ENCODE data around the gene SWAP70. TPM values are rescaled to one million over a fixed set of nuclear protein-coding genes. Genes with fewer than 3 reads are reported as not detected.

The SWAP70 gene
- total RNA-seq, 1 donor from 2014 or later, result 8.4 TPM

DNA sequence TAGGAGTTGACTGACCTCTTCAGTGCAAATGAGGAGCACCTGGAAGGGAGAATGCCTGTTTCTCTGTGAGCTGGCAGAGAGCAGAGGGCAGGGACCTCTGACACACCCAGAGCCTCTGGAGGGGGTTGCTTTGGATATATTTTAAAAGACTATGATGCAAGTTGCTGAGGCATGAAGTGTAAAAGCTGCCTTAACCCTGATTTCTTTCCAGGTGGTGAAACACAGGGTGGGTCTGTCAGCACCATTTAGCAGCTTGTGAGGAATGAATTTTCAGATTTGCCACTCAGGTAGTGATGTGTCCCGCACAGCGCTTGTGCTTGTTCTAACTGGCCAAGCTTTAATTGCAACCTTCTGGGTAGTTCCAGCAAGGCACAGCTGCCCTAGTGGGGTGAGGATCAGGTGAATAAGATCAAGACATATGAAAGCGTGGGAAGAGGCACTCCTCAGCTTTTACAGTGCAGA, 90.2 kb downstream of the SWAP70 start:
- Mint-ChIP-seq H3K27ac (no peak overlapping the region), H3K9me3 (no peaks in the 10 kb centered on the region), H3K36me3 (ENCODE audit: low read depth) (no peaks in the 10 kb centered on the region), H3K4me3 (ENCODE audit: low read depth) (no peak overlapping the region), H3K4me1 (ENCODE audit: low read depth) (peaks cover 27% of the 10 kb centered on the region), H3K27me3 (ENCODE audit: low read depth) (no peaks in the 10 kb centered on the region)
- intact Hi-C loops (cut with micrococcal nuclease), result no loop called here
- DNase-seq (ENCODE audit: low spot score), result no peak

DNA sequence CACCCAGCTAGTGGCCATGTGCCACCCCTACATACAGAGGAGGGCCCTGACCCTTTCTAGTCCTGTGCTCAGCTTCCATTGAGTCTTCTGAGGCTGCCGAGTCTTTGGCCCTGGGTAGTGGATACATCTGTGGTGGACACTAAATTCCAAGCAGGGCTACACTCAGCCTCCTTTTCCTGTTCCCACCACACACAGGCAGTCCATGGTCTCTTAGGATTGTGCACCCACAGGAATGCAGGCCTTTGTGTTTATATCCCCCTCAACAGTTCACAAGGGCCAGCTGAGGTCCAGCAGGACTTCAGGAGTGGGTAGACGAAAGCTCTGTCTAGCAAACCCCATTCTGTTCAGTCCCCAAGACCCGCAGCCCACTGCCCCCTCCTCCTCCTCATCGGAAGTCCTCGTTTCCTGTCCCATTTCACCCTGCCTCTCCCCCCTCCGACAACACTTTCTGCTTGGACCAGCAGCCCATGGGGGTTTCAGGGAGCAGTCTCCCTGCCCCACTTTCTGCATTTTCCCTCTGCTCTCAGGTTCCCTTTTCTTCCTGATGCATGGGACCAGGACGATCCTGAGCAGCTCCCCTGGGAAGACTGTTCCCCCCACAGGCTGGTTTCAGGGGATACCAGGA, 91.8 kb downstream of the SWAP70 start:
- no peak for DNase-seq (ENCODE audit: low spot score)
- Mint-ChIP-seq H3K4me1 (ENCODE audit: low read depth) (peaks cover 40% of the 10 kb centered on the region), H3K27ac (no peak overlapping the region), H3K27me3 (ENCODE audit: low read depth) (no peaks in the 10 kb centered on the region), H3K36me3 (ENCODE audit: low read depth) (no peaks in the 10 kb centered on the region), H3K4me3 (ENCODE audit: low read depth) (no peak overlapping the region), H3K9me3 (no peaks in the 10 kb centered on the region)
- intact Hi-C loops (cut with micrococcal nuclease), result loop anchor here (5.0 kb wide), 2 partner anchors 452 to 702 kb away; partner anchors contain the start of gene AMPD3

DNA sequence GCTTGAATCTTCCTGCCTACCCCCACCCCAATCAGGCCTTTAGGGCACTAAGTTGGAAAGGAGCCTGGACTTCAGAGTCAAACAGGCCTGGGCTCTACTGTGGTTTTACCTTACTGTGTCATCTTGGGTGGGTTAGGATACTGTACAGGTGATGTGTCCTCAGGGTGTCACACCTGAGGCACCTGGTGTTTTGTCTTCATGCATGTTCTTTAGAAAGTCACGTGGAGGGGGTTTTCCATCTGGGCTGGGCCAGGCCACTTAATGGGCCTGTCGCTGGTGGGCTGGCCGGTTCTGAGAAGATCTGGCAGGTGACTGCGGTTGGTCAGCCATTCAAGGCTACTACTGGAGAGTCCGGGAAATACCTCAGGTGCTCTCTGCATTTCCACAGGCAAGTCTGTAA, 92.6 kb downstream of the SWAP70 start:
- DNase-seq (ENCODE audit: low spot score), result no peak
- intact Hi-C loops (cut with micrococcal nuclease), result loop anchor here (5.0 kb wide), 2 partner anchors 451 to 701 kb away; partner anchors contain the start of gene AMPD3
- H3K36me3 Mint-ChIP-seq (ENCODE audit: low read depth), result no peaks in the 10 kb centered on the region
- no peak overlapping the region for H3K27ac Mint-ChIP-seq
- H3K4me3 Mint-ChIP-seq (ENCODE audit: low read depth), result no peak overlapping the region
- peaks cover 42% of the 10 kb centered on the region for H3K4me1 Mint-ChIP-seq (ENCODE audit: low read depth)
- no peaks in the 10 kb centered on the region for H3K9me3 Mint-ChIP-seq
- no peaks in the 10 kb centered on the region for H3K27me3 Mint-ChIP-seq (ENCODE audit: low read depth)

DNA sequence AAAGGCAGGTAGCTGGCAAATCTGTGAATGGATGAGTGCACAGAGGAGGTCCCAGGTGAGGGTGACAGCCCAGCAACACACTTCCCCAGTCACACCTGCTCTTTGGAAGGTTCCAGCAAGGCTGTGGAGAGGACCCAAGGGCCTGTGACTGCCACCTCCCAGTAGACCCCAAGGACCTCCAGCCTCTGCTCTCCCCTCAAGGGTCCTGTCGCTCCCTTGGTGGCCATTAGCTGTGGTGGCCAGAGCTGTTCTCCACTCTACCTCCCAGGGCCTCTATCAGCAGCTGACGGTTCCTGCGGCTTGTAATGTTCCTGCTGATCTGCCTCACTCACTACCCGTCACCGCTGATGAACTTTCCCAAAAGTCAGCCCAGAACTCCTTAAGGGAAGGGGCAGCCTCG, 93.0 kb downstream of the SWAP70 start:
- no peak overlapping the region for H3K27ac Mint-ChIP-seq
- no peaks in the 10 kb centered on the region for H3K9me3 Mint-ChIP-seq
- no peaks in the 10 kb centered on the region for H3K27me3 Mint-ChIP-seq (ENCODE audit: low read depth)
- no peak overlapping the region for H3K4me3 Mint-ChIP-seq (ENCODE audit: low read depth)
- no peak for DNase-seq (ENCODE audit: low spot score)
- intact Hi-C loops (cut with micrococcal nuclease), result loop anchor here (5.0 kb wide), 2 partner anchors 450 to 700 kb away; partner anchors contain the start of gene AMPD3
- peaks cover 42% of the 10 kb centered on the region for H3K4me1 Mint-ChIP-seq (ENCODE audit: low read depth)
- no peaks in the 10 kb centered on the region for H3K36me3 Mint-ChIP-seq (ENCODE audit: low read depth)

DNA sequence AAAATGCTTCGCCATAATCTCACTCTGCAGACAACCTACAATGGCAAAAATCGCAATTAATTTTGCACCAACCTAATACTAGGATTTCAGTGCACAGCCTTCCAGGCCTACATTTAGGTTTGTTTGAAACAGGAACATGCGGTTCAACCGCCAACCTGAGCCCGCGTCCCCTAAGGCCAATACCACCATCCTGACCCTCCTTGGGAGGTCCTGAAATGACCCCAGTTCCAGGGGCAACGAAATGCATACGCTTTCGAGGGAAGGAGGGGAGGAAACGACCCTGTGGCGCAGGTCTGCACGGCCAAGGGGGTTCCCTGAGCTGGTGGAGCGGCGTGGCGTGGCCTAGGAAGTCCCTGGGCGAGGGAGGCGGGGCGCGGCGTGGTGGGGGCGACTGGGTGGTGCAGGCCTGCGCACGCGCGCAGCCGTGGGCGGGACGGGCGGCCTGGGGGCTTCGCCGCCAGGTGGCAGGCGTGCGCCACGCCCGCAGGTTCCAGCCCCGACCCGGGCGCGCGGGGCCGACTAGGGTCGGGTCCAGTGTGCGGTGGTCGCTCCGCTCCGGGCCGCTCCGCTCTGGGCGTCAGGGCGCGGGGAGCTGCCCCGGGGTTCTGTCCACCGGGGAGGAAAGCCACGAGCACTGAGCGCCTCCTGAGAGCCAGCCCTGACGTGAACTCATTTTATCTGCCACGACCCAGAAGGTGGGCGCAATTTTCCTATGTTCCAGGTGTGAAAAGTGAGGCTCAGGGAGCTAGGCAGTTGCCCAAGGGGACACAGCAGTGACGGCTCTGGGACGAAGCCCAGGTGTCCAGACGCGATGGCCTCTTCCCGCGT, 94.1 kb downstream of the SWAP70 start:
- intact Hi-C loops (cut with micrococcal nuclease), result loop anchor here (1.0 to 5.0 kb wide), 4 partner anchors 104 to 699 kb away; partner anchors contain the start of gene AMPD3
- Mint-ChIP-seq H3K4me1 (ENCODE audit: low read depth) (peaks cover 40% of the 10 kb centered on the region), H3K4me3 (ENCODE audit: low read depth) (peak overlapping the region; percentile 73), H3K27ac (peak overlapping the region; percentile 89), H3K27me3 (ENCODE audit: low read depth) (no peaks in the 10 kb centered on the region), H3K9me3 (no peaks in the 10 kb centered on the region), H3K36me3 (ENCODE audit: low read depth) (no peaks in the 10 kb centered on the region)
- peak; percentile 87 for DNase-seq (ENCODE audit: low spot score)

DNA sequence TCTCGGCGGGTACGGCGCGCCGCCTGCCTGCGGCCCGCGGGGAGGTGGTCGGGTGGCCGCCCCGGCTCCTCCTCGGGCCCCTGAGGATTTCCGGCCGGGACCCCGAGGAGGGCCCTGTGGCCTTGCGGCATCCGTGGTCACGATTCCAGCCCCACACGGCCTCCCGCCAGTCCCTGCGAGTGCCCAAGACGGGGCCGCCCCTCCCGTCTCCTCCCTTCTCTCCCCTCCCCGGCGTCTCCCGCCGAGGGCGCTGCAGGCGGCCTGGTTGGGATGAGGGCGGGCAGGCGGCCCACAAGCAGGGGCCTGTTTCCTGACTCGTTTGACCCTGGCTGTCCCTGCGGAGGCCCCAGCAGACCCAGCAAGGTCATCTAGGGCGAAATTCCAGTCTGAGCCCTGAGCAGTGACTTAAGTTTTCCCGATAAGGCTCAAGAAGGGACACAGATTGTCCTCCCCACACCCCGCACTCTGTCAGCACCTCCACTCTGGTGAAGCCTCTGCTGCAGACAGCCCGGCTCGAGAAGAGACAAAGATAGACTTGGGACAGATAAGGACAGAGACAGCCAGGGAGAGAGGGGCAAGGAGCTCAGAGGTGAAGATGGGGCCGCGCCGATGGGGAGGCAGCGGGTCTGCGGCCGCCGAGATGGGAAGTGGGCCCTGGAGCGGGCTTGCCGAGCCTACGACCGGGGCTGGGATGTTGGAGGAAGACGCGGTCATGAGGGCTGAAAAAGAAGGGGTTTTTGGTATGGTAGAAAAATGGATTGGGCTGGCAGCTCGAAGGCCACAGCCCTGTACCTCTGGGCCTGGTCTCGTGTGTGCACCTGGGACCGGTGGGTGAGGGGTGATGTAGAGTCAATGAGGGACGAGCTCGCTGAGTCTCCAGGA, 95.0 kb downstream of the SWAP70 start:
- H3K36me3 Mint-ChIP-seq (ENCODE audit: low read depth), result no peaks in the 10 kb centered on the region
- peak overlapping the region; percentile 94 for H3K27ac Mint-ChIP-seq
- intact Hi-C loops (cut with micrococcal nuclease), result loop anchor here (1.0 to 5.0 kb wide), 8 partner anchors 81 to 698 kb away; partner anchors contain the start of gene AMPD3
- H3K4me3 Mint-ChIP-seq (ENCODE audit: low read depth), result peak overlapping the region; percentile 83
- H3K4me1 Mint-ChIP-seq (ENCODE audit: low read depth), result peaks cover 37% of the 10 kb centered on the region
- H3K9me3 Mint-ChIP-seq, result no peaks in the 10 kb centered on the region
- peak; percentile 42 for DNase-seq (ENCODE audit: low spot score)
- no peaks in the 10 kb centered on the region for H3K27me3 Mint-ChIP-seq (ENCODE audit: low read depth)

DNA sequence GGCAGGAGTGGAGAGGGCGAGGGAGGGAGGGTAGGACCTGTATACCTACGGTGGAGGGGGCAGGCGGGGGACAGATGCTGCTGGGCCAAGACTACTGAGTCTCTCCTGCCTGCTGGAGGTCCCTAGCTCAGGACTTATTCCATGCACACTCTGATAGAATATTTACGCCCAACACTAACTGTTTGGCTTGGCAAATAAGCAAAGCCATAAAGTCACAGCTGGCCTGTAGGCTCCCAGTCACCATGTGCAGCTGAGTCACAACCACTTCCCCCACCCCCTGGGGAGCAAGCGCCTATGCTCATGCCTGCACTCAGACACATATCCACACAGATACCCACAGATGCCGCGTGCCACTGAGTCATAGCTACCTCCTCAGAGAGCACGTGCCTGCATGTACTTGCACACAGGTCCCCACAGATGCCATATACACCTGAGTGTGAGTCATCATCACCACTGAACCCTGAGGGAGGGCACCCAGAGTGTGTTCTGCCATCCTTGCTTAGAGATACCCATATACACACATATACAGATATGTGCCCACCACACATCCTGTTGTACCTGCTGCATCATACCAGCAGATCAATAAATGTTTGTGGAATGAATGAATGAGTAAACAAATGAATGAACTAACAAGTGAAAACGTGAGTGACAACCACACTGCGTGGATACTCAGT, 95.8 kb downstream of the SWAP70 start:
- Mint-ChIP-seq H3K27me3 (ENCODE audit: low read depth) (no peaks in the 10 kb centered on the region), H3K9me3 (no peaks in the 10 kb centered on the region), H3K27ac (peak overlapping the region; percentile 94), H3K4me3 (ENCODE audit: low read depth) (peak overlapping the region; percentile 83), H3K36me3 (ENCODE audit: low read depth) (no peaks in the 10 kb centered on the region), H3K4me1 (ENCODE audit: low read depth) (peaks cover 37% of the 10 kb centered on the region)
- intact Hi-C loops (cut with micrococcal nuclease), result loop anchor here (1.0 to 5.0 kb wide), 7 partner anchors 81 to 698 kb away; partner anchors contain the start of gene AMPD3
- peak; percentile 76 for DNase-seq (ENCODE audit: low spot score)

DNA sequence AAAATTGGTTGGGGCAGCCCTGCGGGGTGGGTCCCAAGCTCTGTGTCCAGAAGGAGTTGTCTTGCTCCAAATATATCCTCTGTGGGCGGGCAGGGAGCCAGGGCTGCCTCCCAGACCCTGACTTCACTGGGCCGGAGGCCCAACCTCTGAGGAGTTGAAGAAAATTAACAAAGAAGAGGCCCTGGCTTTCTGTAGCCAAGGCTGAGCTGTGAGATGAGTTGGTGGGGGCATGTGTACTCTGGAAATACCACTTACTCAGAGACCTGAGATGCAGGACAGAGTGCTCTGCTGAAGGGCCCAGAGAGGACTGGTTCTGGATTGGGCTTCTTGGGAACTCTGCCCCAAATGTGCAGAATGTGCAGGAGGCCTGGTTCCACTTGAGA, 96.3 kb downstream of the SWAP70 start:
- DNase-seq (ENCODE audit: low spot score), result no peak
- H3K4me1 Mint-ChIP-seq (ENCODE audit: low read depth), result peaks cover 37% of the 10 kb centered on the region
- H3K4me3 Mint-ChIP-seq (ENCODE audit: low read depth), result no peak overlapping the region
- peak overlapping the region; percentile 94 for H3K27ac Mint-ChIP-seq
- intact Hi-C loops (cut with micrococcal nuclease), result no loop called here
- H3K27me3 Mint-ChIP-seq (ENCODE audit: low read depth), result no peaks in the 10 kb centered on the region
- no peaks in the 10 kb centered on the region for H3K36me3 Mint-ChIP-seq (ENCODE audit: low read depth)
- H3K9me3 Mint-ChIP-seq, result no peaks in the 10 kb centered on the region

DNA sequence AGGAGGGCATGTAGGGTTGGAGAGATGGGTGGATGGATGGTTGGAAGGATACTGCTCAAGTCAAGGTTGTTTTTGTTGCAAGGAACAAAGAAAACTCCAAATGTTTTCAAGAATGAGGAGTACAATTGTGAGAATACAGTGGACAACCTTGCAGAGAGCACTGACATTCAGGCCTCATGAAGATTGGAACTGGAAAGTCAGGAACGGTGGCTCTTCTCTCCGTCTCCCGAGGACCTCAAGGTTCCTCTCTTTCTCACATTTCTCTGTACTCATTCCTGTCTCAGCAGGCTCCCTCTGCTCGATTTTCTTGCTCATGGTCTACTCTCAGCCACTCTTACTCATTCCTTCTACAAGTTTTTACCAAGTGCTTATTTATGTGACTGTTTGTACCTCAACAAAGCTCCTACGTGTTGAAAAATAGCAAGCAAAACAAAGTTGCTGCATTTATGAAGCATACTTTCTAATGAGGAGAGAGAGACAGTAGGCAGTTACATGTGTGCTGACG, 97.6 kb downstream of the SWAP70 start:
- Mint-ChIP-seq H3K27me3 (ENCODE audit: low read depth) (no peaks in the 10 kb centered on the region), H3K4me1 (ENCODE audit: low read depth) (peaks cover 30% of the 10 kb centered on the region), H3K36me3 (ENCODE audit: low read depth) (no peaks in the 10 kb centered on the region), H3K4me3 (ENCODE audit: low read depth) (no peak overlapping the region), H3K9me3 (no peaks in the 10 kb centered on the region), H3K27ac (no peak overlapping the region)
- no peak for DNase-seq (ENCODE audit: low spot score)
- intact Hi-C loops (cut with micrococcal nuclease), result no loop called here

DNA sequence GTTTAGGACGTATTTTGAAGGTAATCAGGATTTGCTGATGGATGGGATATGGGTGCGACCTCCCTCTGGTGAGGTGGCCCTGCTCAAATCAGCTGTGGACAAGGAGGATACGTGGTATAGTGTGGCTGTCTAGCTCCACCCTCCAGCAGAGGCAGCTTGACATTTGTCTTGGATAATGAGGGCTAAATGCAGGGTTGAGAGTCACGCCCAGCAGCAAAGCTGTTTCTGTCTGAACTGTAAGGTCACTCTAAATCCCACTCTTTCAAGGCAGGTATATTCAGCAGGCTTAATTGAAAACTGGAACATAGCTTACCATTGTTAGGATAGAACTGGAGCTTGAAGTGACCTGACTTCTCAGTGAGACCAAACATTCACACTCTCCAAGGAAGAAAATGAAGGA, 98.7 kb downstream of the SWAP70 start:
- Mint-ChIP-seq H3K27ac (no peak overlapping the region), H3K27me3 (ENCODE audit: low read depth) (no peaks in the 10 kb centered on the region), H3K9me3 (no peaks in the 10 kb centered on the region), H3K36me3 (ENCODE audit: low read depth) (no peaks in the 10 kb centered on the region), H3K4me1 (ENCODE audit: low read depth) (peaks cover 33% of the 10 kb centered on the region), H3K4me3 (ENCODE audit: low read depth) (no peak overlapping the region)
- intact Hi-C loops (cut with micrococcal nuclease), result no loop called here
- DNase-seq (ENCODE audit: low spot score), result no peak

DNA sequence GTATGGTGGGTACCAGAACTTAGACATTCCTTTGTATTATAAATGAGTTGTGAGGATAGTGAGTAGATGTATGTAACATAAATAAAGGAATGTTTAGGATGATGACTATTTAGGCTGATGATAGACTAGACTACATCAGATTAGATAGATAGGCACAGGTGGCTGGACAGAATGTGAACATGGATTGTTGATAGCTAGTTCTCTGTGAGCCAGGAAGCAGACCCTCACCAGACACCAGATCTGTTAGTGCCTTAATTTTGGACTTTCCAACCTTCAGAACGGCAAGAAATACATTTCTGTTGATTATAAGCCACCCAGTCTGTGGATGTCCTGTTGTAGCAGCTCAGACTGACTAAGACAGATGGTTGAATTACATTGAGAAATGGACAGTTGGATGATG, 99.4 kb downstream of the SWAP70 start:
- DNase-seq (ENCODE audit: low spot score), result no peak
- no peaks in the 10 kb centered on the region for H3K27me3 Mint-ChIP-seq (ENCODE audit: low read depth)
- no peaks in the 10 kb centered on the region for H3K36me3 Mint-ChIP-seq (ENCODE audit: low read depth)
- intact Hi-C loops (cut with micrococcal nuclease), result no loop called here
- no peaks in the 10 kb centered on the region for H3K9me3 Mint-ChIP-seq
- peaks cover 30% of the 10 kb centered on the region for H3K4me1 Mint-ChIP-seq (ENCODE audit: low read depth)
- H3K4me3 Mint-ChIP-seq (ENCODE audit: low read depth), result no peak overlapping the region
- H3K27ac Mint-ChIP-seq, result no peak overlapping the region

Measured in activated T-helper 2 cell treated with anti-CD3 and anti-CD28 coated beads, Interferon-gamma antibody, Interleukin-2, Interleukin-4, amounts not matched to agents 10 μg/mL and 5 μg/mL and 100 μg/mL, durations not matched to agents 14 hours and 24 hours and 36 hours (primary cell).